HG02938 (cell line): Measurements from ENCODE around the gene SLC6A17.

ENCODE experiments used
- ATAC-seq: cut with Tn5 transposase; IDR thresholded peaks from one replicate; pipeline ENCODE4 v1.9.1; 2021; ENCODE audit warnings: mild to moderate bottlenecking, moderate library complexity; ENCODE audit not compliant: unreplicated experiment

SLC6A17 gene

GRCh38 chr1:110239441-110240430 lies 89.4 kb downstream of the SLC6A17 start:
- ATAC-seq = no peak

- ATAC-seq = no peak
These were observed 90.3 kb downstream of the SLC6A17 start for GRCh38 chr1:110240476-110241210.

- no peak for ATAC-seq
These were observed 91.2 kb downstream of the SLC6A17 start for GRCh38 chr1:110241516-110241915.

DNA sequence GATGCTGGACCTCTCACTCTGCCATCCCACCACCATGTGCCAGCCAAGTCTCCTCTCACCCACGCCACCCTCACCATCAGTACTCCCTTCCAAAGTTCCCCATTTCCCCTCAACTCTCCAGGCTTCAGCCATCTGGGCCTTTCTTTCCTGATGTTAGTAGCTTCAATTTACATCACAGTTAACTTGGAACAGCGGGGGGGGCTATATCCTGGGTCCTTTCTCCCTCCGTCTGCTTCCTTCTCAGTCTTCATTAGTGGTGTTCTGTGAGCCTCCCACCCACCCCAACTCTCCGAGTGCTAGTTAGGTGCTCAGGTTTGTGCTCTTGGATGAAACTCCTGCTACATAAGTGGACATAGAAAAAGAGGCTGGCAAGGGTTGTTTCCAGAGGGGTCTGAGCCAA lies 91.8 kb downstream of the SLC6A17 start:
- ATAC-seq = no peak

DNA sequence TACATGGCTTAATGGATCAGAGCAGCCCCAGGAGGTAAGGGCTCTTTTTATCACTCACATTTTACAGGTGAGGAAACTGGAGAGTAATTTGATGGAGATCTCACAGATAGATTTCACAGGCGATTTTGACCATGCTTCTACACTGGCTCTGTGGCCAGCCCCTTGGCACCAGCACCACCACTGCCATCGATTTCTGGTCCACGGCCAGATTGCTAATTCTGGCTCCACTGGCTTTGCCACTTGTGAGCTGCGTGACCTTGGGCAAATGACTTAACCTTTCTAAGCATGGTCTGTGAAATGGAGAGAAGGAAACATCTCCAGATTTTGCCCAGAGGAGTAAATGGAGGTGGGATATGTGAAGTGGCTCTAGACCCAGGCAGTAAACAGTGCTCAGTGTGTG lies 92.4 kb downstream of the SLC6A17 start:
- no peak for ATAC-seq

GRCh38 chr1:110243146-110243545 lies 92.9 kb downstream of the SLC6A17 start:
- no peak for ATAC-seq

- no peak for ATAC-seq
These were observed 93.3 kb downstream of the SLC6A17 start for GRCh38 chr1:110243574-110243973.

- ATAC-seq = no peak
These were observed 95.8 kb downstream of the SLC6A17 start for GRCh38 chr1:110245876-110246620.

DNA sequence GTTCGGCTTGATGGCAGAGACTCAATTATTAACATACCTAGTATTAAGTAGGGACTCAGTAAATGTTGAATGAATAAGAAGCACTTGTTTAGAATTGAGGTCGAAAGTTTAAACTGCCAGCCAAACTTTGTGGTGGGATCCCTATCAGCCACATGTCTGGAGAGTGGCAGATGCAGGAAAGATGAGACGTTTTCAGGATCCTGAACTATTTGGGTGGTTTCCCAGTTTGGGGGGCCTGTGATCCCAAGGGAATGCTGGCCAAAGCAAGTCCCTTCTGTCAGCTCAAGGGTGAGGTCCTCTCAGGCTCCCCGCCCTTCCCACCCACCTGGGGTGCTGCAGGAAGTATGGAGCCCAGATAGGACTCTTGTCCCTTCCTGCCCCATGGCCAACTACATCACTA lies 98.5 kb downstream of the SLC6A17 start:
- no peak for ATAC-seq

- ATAC-seq = no peak
These were observed 99.0 kb downstream of the SLC6A17 start for GRCh38 chr1:110249256-110249655.

GRCh38 chr1:110250008-110250407 lies 99.7 kb downstream of the SLC6A17 start:
- ATAC-seq = no peak

GRCh38 chr1:110250749-110251148 lies 100.5 kb downstream of the SLC6A17 start:
- no peak for ATAC-seq
